KOPT-K1 (cell line): Measurements from ENCODE around the gene LPCAT3.
"Not testable (repeated sequence)": the region's sequence is repeated elsewhere in the genome, so short reads cannot be mapped to it uniquely, and the experiment has no call there.

Source experiments
- H3K27ac ChIP-seq: fragments of 200-600 bp; sonication (generic); 2 replicates; pipeline ENCODE4 v1.5.1; 2016; ENCODE audit warnings: antibody characterized with exemption, mild to moderate bottlenecking, low read depth, low read length; ENCODE audit not compliant: poor library complexity, severe bottlenecking
- H3K36me3 ChIP-seq: fragments of 200-600 bp; sonication (generic); 2 replicates; pipeline ENCODE4 v1.5.1; 2017; ENCODE audit warnings: antibody characterized with exemption, mild to moderate bottlenecking, low read length, moderate library complexity; ENCODE audit not compliant: insufficient read depth
- H3K9me3 ChIP-seq: fragments of 200-600 bp; sonication (generic); 2 replicates; pipeline ENCODE4 v1.5.1; 2017; ENCODE audit warnings: antibody characterized with exemption, low read length, mild to moderate bottlenecking; ENCODE audit not compliant: insufficient read depth, poor library complexity, severe bottlenecking

LPCAT3 gene

DNA sequence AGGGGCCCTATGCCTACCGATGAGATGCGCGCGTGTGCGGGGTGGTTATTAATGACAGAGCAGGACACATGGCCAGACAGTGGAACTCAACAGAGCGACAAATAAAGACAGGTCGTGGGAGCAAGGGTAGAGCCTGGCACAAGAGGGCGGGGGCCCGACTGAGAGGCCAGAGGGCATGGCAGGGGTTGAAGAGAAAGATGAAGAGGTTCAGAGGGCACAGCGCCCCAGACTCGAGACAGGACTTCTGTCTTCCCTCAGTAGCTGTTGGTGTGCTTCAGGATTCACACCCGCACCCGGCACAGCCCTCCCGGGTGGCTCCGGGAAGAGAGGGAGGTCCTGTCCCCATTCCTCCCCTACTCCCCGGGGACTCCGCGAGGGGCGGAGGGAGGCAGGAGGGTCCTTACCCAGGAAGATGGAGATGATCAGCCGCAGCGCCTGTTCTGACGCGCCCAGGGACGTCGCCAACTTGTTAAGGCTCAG lies 366 bp downstream of the LPCAT3 start:
- Histone ChIP-seq H3K36me3 (peaks cover 26% of the 10 kb centered on the region), H3K27ac (peak overlapping the region; percentile 74), H3K9me3 (no peaks in the 10 kb centered on the region)

DNA sequence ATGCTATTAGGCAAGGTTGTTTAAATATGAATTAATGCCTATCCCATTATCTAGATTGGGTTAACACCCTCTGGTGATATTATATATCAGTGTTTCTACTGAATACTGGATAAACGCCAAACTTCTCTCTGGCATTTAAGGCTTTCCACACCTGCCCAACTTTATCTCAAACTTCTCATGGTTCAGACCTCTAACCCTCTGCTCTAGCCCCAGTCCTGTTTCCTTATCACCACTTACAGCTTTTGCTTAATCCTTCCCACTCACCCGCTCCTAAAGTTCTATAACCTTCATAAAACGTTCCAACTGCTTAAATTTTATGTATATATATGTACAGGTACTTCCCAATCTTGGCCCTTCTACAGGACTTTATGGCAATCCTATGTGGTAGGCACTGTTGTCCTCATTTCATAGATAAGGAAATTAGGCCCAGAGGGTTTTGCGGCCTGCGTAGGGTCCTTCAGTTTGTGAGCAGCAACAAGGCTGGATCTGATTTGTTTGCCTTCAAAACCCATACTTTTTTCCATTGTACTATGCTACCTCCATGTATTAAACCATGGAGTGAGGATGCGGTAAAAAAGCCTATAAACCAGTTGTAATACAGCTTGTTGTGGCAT lies 1.2 kb downstream of the LPCAT3 start:
- H3K27ac ChIP-seq = no peak overlapping the region

DNA sequence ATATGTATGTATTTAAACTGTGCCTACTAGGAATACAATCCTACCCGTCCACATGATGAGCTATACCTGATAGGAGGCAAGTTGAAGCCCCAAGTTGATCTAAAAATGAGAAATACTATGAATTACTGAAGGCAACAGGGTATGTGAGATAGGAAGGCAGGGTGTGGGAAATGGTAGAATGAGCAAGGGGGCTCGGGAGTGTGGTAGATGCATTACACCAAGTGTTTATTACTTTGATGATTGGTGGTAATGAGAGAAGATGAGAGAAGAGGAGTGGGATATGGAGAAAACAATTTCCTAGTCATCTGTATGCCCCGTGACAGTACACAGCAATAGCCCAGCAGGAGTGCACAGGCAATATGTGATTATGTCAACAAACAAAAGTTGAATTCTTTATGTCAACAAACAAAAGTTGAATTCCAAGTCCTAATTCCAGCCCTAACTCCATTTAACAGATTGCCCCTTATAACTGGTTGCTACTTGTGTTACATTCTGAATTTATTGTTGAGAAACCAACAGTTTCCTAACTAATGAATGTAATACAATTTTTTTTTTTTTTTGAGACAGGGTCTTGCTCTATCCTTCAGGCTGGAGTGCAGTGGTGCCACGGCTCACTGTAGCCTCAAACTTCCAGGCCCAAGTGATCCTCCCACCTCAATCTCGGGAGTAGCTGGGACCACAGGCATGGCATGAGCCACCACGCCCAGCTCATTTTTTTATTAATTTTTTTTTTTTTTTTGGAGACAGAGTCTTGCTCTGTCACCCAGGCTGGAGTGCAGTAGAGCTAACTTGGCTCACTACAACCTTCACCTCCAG lies 2.5 kb downstream of the LPCAT3 start:
- H3K27ac ChIP-seq = no peak overlapping the region
- H3K9me3 ChIP-seq = no peaks in the 10 kb centered on the region
- peaks cover 39% of the 10 kb centered on the region for H3K36me3 ChIP-seq

More for the DNA sequence above, 1.2 kb downstream of the LPCAT3 start:
- H3K36me3 ChIP-seq = peaks cover 35% of the 10 kb centered on the region
- H3K9me3 ChIP-seq = no peaks in the 10 kb centered on the region

DNA sequence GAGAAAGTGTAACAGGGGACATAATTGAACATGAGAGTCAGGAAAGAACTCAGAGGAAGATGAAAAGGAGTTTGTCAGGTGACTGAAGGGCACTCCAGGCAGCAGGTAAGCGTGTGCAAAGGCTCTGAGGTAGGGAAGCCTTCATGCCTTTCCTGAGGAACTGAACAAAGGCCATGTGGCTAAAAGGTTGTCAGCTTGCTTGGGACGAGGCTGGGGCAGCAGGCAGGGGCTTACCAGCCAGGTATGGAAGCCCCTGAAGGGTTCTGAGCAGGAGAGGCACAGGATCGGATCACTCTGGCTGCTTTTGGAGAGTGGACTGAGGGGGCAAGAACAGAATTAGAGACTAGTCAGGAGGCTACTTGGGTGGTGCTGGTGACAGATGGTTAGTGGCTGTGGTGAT lies 5.2 kb downstream of the LPCAT3 start:
- Histone ChIP-seq H3K36me3 (peaks cover 58% of the 10 kb centered on the region), H3K9me3 (no peaks in the 10 kb centered on the region), H3K27ac (no peak overlapping the region)

DNA sequence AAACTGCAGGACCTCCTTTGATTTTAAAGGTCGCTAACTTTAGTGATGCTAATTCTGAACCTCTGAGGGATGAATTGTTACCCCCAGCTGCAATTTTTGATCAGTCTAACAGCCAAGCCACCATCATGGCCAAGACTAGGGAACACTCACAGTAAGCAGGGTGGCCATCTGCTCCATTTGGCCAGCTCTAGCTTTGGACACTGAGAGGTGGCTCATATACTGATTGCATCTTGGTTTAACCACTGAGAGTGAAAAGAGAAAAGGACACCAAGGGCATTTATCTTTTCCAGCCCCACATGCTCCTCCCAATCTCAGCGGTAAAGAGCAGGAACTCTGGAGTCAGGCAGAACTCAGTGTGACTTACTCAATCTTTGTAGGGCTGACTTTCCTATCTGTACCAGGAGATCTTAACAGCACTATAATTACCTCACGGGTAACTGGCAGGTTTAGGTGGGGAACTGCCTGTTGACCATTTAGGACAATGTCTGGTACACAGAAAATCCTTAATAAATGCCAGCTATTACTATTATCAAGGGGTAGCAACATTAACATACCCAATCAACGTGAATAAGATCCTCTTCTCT lies 6.2 kb downstream of the LPCAT3 start:
- no peaks in the 10 kb centered on the region for H3K9me3 ChIP-seq
- no peak overlapping the region for H3K27ac ChIP-seq
- peaks cover 67% of the 10 kb centered on the region for H3K36me3 ChIP-seq

DNA sequence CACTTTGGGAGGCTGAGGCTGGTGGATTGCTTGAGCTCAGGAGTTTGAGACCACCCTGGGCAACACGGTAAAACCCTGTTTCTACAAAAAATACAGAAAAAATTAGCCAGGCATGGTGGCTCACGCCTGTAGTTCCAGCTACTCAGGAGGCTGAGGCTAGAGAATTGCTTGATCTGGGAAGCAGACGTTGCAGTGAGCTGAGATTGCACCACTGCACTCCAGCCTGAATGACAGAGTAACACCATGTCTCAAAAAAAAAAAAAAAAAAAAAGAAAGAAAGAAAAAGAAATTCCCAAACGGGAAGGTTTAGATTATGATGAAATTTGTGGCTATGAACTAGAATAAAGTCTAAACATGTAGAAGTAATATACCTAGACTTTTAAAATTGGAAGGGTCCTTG lies 6.9 kb downstream of the LPCAT3 start:
- H3K36me3 ChIP-seq = peaks cover 74% of the 10 kb centered on the region
- H3K9me3 ChIP-seq, H3K27ac ChIP-seq: not testable (repeated sequence)

DNA sequence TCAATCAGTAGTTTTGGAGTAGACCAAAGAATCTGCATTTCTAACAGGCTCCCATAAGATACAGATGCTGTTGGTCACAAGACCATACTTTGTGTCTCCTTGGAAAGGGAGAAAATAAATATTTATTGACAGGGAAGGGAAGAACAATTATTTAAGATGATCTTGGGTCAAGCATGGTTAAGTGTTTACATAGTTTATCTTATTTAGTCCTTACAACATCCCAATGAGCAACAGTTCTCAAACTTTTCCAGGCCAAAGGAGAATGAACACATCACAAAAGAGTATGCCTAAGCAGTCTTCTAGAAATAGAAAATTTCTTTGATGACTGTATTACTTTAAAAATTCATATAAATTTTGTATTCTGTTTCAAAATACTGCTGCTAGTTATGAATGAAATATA lies 8.8 kb downstream of the LPCAT3 start:
- no peaks in the 10 kb centered on the region for H3K9me3 ChIP-seq
- H3K36me3 ChIP-seq = peaks cover 67% of the 10 kb centered on the region
- no peak overlapping the region for H3K27ac ChIP-seq

DNA sequence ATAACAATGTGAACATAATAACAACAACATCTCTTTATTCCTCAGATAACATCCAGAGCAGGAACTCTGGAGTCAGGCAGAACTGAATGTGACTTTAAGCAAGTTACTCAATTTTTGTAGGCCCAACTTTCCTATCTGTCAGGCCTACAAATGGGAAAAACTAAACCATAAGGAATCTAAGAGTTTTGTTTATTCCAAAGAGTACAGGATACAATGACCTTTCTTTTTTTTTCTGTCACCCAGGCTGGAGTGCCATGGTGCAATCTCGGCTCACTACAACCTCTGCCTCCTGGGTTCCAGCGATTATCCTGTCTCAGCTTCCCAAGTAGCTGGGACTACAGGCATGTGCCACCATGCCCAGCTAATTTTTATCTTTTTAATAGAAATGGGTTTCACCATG lies 9.4 kb downstream of the LPCAT3 start:
- Histone ChIP-seq H3K36me3 (peaks cover 60% of the 10 kb centered on the region), H3K9me3 (no peaks in the 10 kb centered on the region), H3K27ac (no peak overlapping the region)

DNA sequence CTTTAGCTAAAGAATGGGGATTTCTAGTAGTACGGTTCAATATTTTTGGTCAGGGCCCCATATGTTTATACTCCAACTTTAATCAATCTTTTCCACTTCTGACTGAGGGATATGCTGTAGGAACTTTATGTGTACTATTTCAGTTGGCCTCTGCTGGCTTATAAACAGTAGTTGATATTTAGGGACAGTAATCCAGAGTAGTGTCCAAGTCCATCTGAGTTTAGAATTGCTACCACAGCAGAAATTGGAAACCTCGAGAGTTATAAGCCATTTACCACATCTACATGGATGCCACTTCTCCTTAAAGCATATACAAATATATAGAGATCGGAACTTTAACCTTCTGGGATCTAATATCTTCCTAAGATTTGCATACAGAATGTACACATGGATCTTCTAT lies 11.6 kb downstream of the LPCAT3 start:
- peaks cover 45% of the 10 kb centered on the region for H3K36me3 ChIP-seq
- H3K9me3 ChIP-seq = no peaks in the 10 kb centered on the region
- no peak overlapping the region for H3K27ac ChIP-seq

DNA sequence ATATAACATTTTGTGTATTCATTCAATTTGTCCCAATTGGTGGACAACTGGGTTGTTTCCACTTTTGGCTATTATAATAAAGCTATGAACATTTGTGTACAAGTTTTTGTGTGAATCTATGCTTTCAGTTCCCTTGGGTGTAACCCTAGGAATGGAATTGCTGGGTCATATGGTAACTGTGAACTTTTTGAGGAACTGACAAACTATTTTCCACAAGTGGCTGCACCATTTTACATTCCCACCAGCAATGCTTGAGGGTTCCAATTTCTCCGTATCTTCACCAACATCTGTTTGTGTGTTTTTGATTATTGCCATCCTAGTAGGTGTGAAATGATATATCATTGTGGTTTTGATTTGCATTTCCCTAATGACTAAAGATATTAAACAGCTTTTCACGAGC lies 13.0 kb downstream of the LPCAT3 start:
- no peaks in the 10 kb centered on the region for H3K9me3 ChIP-seq
- H3K27ac ChIP-seq = no peak overlapping the region
- peaks cover 46% of the 10 kb centered on the region for H3K36me3 ChIP-seq

DNA sequence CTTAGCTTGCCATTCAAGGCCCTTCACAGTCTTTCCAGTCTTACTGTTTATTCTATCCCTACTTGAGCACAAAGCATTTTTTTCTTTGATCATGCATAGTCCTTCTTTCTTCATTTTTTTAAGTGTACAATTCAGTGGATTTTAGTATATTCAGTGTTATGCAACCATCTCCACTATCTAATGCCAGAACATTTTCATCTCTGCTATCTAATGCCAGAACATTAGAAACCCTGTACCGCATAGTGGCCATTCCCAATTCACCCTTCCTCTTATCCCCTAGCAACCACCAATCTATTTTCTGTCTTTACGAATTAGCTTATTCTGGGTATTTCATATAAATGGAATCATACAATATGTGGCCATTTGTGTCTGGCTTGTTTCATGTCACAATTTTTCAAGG lies 13.4 kb downstream of the LPCAT3 start:
- Histone ChIP-seq H3K27ac (no peak overlapping the region), H3K36me3 (peaks cover 44% of the 10 kb centered on the region), H3K9me3 (no peaks in the 10 kb centered on the region)

DNA sequence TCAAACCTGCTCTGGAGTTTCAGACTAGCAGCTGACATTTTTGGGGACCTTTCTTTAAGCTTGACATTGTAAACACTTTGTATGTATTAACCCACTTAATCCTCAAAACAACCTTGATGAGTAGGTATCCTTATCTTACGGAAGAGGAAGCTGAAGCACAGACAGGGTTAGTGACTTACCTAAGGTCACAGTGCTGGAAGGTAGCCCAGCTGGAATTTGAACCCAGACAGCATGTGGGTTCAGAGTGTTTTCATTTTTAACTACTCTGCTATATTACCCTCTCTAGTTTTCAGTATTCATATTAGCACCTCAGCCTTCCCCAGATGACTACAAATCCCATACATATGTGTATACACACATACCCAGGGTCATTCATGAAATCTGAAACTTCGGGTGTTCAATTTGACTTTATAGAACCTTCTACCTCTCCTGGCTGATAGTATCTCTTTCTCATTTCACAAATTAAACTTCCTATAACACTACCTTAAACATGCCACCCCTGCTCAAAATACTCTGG lies 13.9 kb downstream of the LPCAT3 start:
- H3K36me3 ChIP-seq = peaks cover 46% of the 10 kb centered on the region
- H3K27ac ChIP-seq = no peak overlapping the region
- no peaks in the 10 kb centered on the region for H3K9me3 ChIP-seq

DNA sequence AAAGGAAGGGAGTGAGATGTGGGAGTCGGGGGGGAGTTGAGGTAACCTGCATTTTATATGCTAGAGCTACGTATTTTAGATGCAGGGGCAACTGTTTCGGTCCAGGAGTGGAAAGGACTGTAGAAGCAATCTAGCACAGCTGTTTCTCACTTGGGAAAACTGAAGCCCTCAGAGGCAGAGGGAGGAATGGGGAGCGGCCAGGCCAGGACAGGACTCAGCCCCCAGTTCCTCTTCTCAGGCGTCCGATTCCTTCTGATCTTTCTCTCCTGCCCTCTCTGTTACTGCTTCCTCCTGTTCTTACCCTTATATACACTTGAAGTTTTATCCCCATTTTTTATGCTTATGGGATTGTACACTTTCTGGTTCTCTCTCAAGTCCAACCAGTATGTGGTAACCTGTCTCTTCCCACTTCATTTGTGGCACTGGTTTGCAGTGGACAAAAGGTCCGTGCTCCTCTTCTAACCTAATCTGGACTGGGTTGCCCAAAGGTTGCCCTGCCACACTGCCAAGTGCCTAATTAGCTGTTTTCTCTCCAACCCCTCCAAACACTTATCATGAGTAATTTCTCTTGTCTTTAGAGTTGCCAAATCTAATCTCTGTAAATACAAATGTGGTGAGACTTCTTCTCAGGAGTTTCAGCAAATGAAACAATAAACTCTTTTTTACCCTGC lies 16.2 kb downstream of the LPCAT3 start:
- no peaks in the 10 kb centered on the region for H3K9me3 ChIP-seq
- no peak overlapping the region for H3K27ac ChIP-seq
- peaks cover 49% of the 10 kb centered on the region for H3K36me3 ChIP-seq

DNA sequence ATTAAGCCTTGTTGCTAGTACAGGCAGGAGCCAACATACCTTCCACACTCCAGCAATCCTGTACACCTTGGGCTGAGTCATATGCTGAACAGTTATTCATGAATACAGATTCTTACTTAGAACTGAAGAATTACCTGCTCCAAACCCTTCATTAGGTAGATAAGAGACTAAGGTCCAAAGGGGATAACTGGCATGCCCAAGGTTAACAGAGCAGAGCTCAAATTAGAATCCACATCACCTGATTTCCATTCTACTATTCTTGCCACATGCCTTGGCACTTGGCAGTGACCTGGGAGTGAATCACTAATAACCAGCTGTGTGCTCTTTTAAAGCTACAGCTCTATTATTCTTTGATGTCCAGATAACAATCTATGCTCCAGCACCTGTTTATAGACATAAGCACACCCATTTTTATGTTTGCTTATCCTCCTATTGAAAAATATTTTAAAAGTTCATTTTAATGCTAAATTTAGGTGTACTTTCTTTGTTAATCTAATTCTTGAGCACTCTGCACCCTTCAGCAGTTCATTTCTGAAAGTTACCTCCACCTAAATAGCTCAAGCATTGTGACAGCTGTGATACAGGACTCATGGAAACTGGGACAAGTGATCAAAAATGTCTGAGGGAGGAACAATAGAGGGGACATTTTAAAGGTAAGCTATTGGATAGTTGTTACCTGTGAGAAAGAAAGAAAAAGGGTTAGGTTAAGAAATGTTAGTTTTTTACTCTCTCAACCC lies 19.4 kb downstream of the LPCAT3 start:
- H3K9me3 ChIP-seq = no peaks in the 10 kb centered on the region
- peaks cover 65% of the 10 kb centered on the region for H3K36me3 ChIP-seq
- no peak overlapping the region for H3K27ac ChIP-seq
